Measurements from ENCODE around the gene ANTXR1. TPM values are rescaled to one million over a fixed set of nuclear protein-coding genes. Genes with fewer than 3 reads are reported as not detected.

Gene ANTXR1
- total and polyA plus RNA-seq, 2 of the 8 experiments (the other 6 are each of a cell fraction or from before 2014, with no cell fraction given): 15.8 to 44.3 TPM

GRCh38 chr2:69013142-69013839 lies at the start of gene ANTXR1 (continued):
- TF ChIP-seq TEAD4 (IDR thresholded peaks at IDR 0.05; ENCODE audit: low read depth, low read length): no peak
- no peak for TF ChIP-seq RFX5 (IDR thresholded peaks at IDR 0.05; ENCODE audit: borderline replicate concordance, low read depth, low read length)
- TF ChIP-seq JUN (IDR thresholded peaks at IDR 0.05; ENCODE audit: low read depth, low read length): no peak
- no peak for TF ChIP-seq MAFK (IDR thresholded peaks at IDR 0.05; ENCODE audit: low read depth, low read length)
- no peak for TF ChIP-seq E2F6 (IDR thresholded peaks at IDR 0.05)
- no peak for TF ChIP-seq RXRA (IDR thresholded peaks at IDR 0.05; ENCODE audit: insufficient read depth, low read depth, low read length)
- TF ChIP-seq YY1 (IDR thresholded peaks at IDR 0.05; ENCODE audit: low read depth, low read length): 0 out of 2 replicates have a peak, but pooled peaks have one; percentile 4
- TF ChIP-seq TAF7 (optimal IDR thresholded peaks at IDR 0.05; ENCODE audit: borderline replicate concordance, low read depth, low read length): no peak
- TF ChIP-seq KDM5A (IDR thresholded peaks at IDR 0.05; ENCODE audit: low read length): no peak
- TF ChIP-seq RAD21 (IDR thresholded peaks at IDR 0.05 in 1 of 2, conservative IDR thresholded peaks at IDR 0.05 in 1 of 2; ENCODE audit: low read depth in 2 of 2, low read length in 2 of 2): no peak
- TF ChIP-seq JUND (IDR thresholded peaks at IDR 0.05; ENCODE audit: low read length): no peak
- no peak for TF ChIP-seq NANOG (IDR thresholded peaks at IDR 0.05; ENCODE audit: insufficient read depth, low read depth, low read length, poor library complexity, severe bottlenecking)
- no peak for TF ChIP-seq SP2 (IDR thresholded peaks at IDR 0.05; ENCODE audit: low read length)
- peak; percentile 46; the same call in 1 of the 2 replicates for TF ChIP-seq GABPA (IDR thresholded peaks at IDR 0.05; ENCODE audit: borderline replicate concordance, insufficient read depth, low read length)
- peak in 1 of 2 experiments; percentile 55; a peak in 1 of 3 replicates for TF ChIP-seq POLR2A (IDR thresholded peaks at IDR 0.05; ENCODE audit: control extremely low read depth in 1 of 2, low read depth in 2 of 2, low read length in 2 of 2)
- TF ChIP-seq SIRT6 (IDR thresholded peaks at IDR 0.05; ENCODE audit: low read length): no peak
- no peak for TF ChIP-seq CREB1 (IDR thresholded peaks at IDR 0.05)
- peak; percentile 91 for TF ChIP-seq ASH2L (IDR thresholded peaks at IDR 0.05; ENCODE audit: low read length)
- TF ChIP-seq ZNF274 (IDR thresholded peaks at IDR 0.05; ENCODE audit: borderline replicate concordance, extremely low read depth, low read length): no peak
- no peak for TF ChIP-seq SP4 (IDR thresholded peaks at IDR 0.05; ENCODE audit: low read length)
- TF ChIP-seq TBP (IDR thresholded peaks at IDR 0.05; ENCODE audit: low read depth, low read length): no peak; the same call in 1 of the 2 replicates
- no peak for TF ChIP-seq SRF (IDR thresholded peaks at IDR 0.05; ENCODE audit: low read depth, low read length)
- TF ChIP-seq RBBP5 (IDR thresholded peaks at IDR 0.05; ENCODE audit: borderline replicate concordance, low read depth, low read length): peak; percentile 92; the same call in 1 of the 2 replicates
- no peak for TF ChIP-seq ATF3 (IDR thresholded peaks at IDR 0.05; ENCODE audit: insufficient read depth, low read depth, low read length)
- no peak for TF ChIP-seq CTBP2 (IDR thresholded peaks at IDR 0.05; ENCODE audit: borderline replicate concordance, insufficient read depth, insufficient read length, low read length)

Data from H1 (cell line).